WI38 (cell line): ENCODE measurements around the gene RUNX3.

Source experiments
- H3K4me3 ChIP-seq: 2 replicates; pipeline ENCODE4 v1.5.1; 2011; ENCODE audit warnings: low read depth, mild to moderate bottlenecking, control low read depth, low read length
- TF ChIP-seq, protein P1 (sequence below): IDR thresholded peaks from 2 replicates; pipeline ENCODE4 v1.5.1; 2012; ENCODE audit warnings: low read depth, mild to moderate bottlenecking, control low read depth, low read length

Gene RUNX3

DNA sequence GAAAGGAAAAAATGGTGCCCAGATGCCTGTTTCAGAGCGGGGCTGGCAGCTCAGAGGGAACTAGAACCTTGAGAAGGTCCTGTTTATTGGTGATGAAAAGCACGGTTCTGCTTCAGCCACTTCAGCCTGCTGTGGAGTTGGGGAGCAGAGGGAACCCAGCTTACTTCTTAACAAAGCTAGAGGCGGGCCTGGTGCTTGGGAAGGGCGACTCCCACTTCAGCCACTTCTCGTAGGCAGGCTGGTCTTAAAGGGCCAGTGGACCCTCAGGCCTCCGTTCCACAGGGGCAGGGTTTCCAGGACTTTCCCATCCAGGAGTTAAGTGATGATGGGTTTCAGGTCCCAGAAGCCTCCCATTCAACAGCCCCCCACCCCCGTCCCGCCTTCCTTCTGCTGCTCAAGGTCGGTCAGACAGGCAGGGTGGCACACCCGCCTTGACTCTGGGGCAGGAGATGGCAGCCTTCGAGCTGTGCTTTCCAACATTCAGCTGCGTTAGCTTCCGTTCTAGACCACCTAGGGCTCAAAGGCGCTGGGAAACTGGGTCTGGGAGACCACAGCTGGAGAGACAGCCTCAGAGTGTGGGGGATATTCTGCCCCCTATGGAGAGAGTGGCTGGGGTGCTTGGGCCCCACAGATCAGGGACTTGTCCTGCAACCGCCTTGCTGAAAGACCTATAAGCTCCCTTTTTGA is 3.4 kb downstream of the RUNX3 start:
- no peak overlapping the region for H3K4me3 ChIP-seq
- TF ChIP-seq, protein P1, sequence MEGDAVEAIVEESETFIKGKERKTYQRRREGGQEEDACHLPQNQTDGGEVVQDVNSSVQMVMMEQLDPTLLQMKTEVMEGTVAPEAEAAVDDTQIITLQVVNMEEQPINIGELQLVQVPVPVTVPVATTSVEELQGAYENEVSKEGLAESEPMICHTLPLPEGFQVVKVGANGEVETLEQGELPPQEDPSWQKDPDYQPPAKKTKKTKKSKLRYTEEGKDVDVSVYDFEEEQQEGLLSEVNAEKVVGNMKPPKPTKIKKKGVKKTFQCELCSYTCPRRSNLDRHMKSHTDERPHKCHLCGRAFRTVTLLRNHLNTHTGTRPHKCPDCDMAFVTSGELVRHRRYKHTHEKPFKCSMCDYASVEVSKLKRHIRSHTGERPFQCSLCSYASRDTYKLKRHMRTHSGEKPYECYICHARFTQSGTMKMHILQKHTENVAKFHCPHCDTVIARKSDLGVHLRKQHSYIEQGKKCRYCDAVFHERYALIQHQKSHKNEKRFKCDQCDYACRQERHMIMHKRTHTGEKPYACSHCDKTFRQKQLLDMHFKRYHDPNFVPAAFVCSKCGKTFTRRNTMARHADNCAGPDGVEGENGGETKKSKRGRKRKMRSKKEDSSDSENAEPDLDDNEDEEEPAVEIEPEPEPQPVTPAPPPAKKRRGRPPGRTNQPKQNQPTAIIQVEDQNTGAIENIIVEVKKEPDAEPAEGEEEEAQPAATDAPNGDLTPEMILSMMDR: no peak

DNA sequence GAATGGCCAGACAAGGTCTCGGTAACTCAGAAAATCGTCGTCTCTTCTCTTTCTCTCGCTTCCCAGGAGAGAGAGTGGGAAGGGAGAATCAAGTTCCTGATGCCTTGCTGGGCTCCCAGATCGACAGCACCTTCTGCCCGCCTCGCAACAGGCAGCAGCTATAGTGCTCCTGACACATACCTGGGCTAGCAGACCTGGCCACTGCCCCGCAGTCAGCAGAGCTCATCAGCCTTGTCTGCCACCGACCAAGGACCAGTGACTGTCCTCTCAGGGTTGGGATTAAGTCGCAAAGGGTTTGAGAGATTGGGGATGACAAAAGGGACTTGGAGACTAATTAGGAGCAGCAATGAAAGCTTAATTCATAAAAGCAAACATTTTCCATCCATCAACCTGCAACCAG is 4.1 kb downstream of the RUNX3 start:
- no peak overlapping the region for H3K4me3 ChIP-seq
- TF ChIP-seq, protein P1: no peak

DNA sequence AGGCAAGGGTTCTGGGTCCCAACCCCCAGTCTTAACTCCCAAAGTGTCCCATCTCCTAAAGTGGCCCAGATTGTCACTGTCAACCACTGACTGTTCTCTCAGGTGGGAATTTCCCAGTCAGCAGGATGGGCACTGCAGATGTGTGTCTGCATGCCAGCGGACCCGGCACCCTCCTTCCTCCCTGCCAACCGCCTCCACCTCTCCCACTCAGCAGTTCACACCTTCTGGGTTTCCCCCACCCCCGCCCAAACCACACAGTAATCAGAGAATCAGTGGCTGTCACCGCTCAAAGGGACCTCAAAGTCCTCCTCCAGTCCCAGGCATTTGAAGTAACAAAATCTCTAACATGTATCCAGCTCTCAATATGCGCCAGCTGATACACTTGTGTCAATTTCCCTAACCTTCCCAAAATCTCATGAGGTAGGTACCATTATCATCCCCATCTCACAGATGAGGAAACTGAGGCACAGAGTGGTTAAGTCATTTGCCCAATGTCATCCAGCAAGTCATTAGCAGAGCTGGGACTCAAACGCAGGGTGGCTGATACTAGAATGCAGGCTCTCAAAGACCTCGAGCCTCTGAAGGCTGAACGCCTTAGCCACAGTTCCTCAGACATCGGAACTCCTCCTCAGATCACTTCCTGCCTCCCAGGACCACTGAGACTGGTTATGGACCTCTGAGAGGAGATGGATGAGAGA is 4.8 kb downstream of the RUNX3 start:
- TF ChIP-seq, protein P1: no peak
- no peak overlapping the region for H3K4me3 ChIP-seq

DNA sequence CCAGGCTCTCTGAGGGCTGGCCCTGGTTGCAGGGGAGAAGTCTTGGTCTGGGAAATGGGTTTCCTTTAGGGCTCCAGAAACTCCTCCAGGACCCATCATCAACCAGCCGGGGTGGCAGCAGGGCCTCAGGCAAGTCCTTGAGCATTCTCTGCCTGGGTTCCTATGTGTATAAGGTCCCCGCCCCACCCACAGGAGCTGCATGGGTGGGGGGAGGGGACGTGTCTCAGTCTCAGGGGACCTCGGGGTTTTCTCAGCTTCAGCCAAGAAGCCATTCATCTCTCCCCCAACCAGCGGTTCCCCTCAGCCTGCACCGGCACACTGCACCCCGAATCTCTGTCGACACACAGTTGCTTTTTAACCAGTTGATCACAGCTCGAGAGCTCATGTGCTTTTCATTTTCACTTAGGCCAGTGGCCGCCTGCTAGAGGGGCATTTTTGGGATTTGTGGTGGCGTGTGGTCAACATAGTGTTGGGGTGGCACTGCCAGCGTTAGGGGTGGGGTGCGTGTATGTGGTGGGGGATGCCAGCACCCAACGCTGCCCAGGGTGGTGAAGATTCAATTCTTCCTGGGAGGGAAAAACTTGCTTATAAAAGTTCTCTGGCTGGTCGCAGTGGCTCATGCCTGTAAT is 6.5 kb downstream of the RUNX3 start:
- TF ChIP-seq, protein P1: no peak
- no peak overlapping the region for H3K4me3 ChIP-seq

DNA sequence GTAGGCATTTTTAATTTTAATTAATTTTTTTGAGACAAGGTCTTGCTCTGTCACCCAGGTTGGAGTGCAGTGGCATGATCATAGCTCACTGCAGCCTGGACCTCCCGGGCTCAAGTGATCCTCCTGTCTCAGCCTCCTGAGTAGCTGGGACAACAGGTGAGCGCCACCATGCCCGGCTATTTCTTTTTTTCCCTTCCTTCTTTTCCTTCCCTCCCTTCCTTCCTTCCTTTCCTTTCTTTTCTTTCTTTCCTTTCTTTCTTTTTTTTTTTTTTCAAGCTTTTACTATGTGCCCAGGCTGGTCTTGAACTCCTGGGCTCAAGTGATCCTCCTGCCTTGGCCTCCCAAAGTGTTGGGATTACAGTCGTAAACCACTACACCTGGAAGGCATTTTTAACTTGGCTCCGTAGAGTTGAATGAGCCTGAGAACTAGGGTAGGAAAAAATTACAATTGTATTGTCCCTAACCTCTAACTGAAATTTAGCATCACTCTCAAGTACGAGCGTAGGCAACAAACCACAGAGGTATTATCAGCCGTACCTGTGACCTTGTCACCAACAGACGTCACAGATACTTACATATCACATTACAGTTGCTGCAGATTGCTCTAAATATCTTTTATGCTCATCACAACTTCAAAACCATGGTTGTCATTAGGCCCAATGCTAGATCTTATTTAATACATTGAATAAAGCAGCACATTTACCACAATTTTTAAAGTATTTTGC is 8.0 kb downstream of the RUNX3 start:
- H3K4me3 ChIP-seq: no peak overlapping the region
- TF ChIP-seq, protein P1: no peak

DNA sequence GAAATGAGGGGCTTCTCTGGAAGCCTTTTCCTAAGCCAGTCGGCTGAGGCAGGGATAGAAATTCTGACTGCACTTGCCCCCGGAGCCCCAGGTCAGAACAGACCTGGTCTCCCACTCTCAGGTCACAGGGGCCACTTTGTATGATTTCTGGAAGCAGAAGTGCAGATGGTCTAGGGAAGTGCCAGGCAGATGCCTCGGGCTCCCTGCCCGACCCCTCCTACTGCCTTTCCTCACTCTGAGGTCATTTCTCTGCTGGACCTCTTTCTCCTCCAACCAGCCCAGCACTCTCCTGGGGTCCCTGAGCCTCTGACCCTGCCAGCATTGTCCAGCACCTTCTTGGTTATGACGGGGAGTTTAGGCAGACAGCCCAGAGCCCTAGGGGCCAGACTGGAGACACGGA is 8.7 kb downstream of the RUNX3 start:
- TF ChIP-seq, protein P1: no peak
- no peak overlapping the region for H3K4me3 ChIP-seq
